NCI-H128 (cell line): ENCODE data around the gene UBE2O.

Experiments
- DNase-seq: peaks from one replicate; lab custom pipeline; 2025; ENCODE audit not compliant: unreplicated experiment; lab: John Stamatoyannopoulos, UW

The UBE2O gene

GRCh38 chr17:76467809-76468633, 15.1 kb upstream of the UBE2O start:
- no peak for DNase-seq

DNA sequence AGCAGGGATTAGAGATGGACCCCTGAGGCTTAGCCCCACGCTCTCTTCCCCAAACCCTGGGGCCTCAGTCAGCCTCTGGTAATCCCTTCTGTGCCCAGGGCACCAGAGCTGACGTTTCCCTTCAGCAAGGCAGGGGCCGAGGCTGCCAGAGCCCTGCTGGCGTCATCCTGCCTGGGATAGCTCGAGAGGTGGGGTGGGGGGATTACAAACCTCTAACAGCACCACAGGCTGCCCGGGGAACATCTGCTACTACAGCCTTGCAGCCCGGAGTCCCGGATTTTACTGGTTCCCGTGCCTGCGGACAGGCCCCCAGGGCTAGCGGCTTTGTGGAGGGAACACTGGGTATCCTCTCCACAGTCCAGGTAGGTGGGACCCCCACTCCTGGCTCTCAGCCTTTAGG, 14.4 kb upstream of the UBE2O start, which contains the start of gene AANAT:
Gene AANAT, plus strand, starts transcription at position 238 of the 400 bp plus-strand sequence. CDS start 1,144 bp downstream, outside the sequence.
- no peak for DNase-seq

GRCh38 chr17:76466775-76467130, 13.8 kb upstream of the UBE2O start:
- no peak for DNase-seq

GRCh38 chr17:76462556-76463290, 9.8 kb upstream of the UBE2O start:
- DNase-seq: no peak

GRCh38 chr17:76461765-76462555, 9.0 kb upstream of the UBE2O start:
- no peak for DNase-seq

GRCh38 chr17:76459674-76460073, 6.7 kb upstream of the UBE2O start:
- DNase-seq: no peak

GRCh38 chr17:76458580-76459490, 5.9 kb upstream of the UBE2O start:
- no peak for DNase-seq

- DNase-seq: no peak
Measured at GRCh38 chr17:76453431-76453743, 435 bp upstream of the UBE2O start.

GRCh38 chr17:76452127-76452659, 759 bp downstream of the UBE2O start:
- no peak for DNase-seq

DNA sequence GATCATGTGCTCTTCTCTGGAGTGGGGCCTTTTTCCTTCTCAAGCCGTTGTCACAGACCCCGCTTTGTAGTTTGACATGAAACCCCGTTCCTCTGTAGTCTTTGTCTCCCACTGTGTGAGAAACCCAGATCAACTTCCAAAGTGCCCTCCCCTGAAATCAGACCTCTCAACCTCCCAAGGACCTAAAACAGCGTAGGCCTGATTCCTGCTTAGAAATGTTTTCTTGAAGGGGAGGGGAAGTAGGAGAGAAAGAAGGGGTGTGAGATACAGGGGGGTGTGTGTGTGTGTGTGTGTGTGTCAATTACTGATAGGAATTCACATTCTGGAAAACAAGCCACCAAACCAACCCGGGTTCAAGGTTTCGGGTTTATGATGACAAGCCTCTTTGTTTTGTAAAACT, 1.4 kb downstream of the UBE2O start:
- DNase-seq: no peak

- no peak for DNase-seq
Measured at GRCh38 chr17:76449126-76449525, 3.8 kb downstream of the UBE2O start.

DNA sequence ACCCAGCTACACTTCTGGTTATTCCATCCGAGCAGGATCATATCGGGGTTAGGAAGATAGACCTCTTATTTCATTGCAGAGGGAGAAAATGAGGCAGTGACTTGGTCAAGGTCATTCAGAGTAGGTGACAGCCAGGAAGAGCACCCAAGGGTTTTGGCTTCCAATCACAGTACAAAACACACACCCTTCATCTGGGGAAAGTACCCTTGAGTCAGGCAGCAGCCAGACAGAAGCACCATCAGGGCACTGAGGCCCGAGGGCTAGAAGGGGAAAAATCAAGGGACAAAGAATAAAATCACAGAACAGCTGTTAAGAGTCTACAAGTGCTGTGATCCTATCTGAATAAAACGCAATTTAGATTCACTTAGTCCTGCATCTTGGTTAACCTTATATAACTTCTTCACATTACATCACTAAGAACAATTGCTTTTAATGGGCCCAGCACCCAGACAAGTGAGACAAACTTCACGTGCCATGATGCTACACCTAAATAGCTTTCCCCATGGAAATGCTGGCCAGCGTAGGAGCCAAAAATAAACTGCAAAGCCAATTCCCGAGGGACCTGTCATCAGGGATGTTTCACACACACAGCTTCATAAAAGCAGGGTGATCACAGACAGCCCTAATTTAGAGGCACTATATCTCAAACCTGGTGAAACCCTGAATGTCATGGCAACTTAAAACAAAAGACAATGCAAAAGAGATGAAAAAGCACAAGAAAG, 4.9 kb downstream of the UBE2O start:
- no peak for DNase-seq

- DNase-seq: no peak
Measured at GRCh38 chr17:76446449-76447231, 6.3 kb downstream of the UBE2O start.

- DNase-seq: no peak
Measured at GRCh38 chr17:76445697-76446448, 7.1 kb downstream of the UBE2O start.

DNA sequence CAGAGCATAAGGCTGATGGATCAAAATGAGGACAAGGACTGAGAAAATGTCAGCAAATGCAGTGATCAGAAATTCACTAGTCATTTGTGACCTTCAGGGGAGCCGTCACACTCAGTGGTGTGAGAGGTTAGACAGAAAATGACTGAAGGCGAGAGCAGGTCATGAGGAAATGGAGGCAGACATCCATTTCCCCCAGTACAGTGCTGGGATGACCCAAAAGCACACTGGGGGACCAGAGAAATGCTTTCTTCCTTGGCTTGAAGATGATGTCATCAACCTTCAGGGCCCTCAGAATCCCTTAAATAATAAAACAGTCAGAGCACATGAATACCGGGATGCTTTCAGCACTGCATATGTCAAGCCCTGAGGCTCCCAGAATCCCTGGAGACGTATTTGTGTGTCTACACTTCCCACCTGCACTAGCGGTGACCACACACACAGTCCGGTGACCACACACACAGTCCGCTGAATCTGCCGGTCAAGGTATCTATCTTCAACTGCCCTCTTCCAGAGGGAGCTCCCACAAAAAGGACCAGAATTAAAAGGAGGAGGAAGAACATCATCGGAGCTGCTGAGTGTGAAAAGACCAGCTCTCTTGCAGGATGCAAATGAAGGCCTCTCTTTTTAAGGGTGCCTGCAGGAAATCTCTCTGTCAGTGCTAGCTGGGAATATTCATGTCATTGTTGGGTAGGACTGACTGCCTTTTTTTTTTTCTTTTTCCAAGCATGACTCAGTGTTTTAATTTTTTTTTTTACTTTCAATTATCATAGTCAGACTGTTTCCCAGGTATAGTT, 8.2 kb downstream of the UBE2O start:
- no peak for DNase-seq

DNA sequence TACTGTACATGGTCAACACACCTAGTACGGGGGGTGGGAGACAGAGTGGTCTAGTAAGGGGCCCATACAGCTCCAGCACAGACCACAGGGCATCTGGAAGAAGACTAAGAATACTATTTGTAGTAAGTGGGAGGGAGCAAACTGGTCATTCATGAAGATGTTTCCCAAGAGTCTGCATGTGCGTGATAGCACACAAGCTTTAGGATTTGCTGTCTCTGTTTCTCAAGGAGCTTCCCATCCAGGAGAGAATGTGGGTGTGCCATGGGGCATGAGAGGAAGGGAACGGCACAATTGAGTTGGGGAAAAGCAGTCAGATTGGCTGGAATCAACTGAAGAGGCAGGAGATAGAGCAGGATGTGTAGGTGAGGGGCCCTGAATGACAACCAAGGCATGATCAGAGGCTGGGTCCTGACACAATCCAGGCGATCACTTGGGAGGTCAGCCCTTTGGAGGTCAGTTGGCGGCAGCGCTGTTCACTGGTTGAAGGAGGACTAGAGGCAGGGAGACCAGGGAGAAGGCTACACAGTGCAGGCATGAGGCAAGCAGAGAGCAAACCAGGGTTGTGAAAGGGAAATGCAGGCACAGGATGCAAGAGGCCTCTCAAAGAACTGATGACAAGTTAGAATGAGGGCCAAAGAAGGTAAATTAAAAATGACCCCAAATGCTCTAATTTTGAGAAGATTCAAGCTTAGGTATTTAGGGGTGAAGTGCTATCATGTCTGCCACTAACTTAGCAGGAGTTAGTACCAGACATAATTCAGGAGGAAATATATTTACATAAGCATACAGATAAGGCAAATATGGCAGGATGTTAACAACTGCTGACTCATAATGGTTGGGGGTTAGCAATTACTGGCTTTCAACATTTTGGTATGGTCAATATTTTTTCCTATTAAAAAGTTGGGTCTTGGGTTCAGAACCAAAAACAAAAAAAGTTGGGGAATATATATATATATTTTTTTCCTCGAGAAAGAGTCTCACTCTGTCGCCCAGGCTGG, 10.3 kb downstream of the UBE2O start:
- DNase-seq: no peak
